Thoracic aorta (tissue), 2 donors: ENCODE results near the gene C3orf33. TPM values are rescaled to one million over a fixed set of nuclear protein-coding genes. Genes with fewer than 3 reads are reported as not detected.

ENCODE experiments used
- ATAC-seq: fragments of 150-250 bp; one replicate; pipeline ENCODE4 v1.8.0; 2017; ENCODE audit warnings: low read depth; ENCODE audit not compliant: insufficient number of reproducible peaks, low FRiP score
- DNase-seq: peaks from one replicate; pipeline ENCODE4 v3.0.0-alpha.2; 2020; ENCODE audit warnings: low spot score
- H3K27ac ChIP-seq, 2 donors: fragments of 200-600 bp; sonication (generic); 1 replicate in 1 of 2; 2 replicates in 1 of 2; pipeline ENCODE4 v1.5.1; 2016; ENCODE audit warnings: mild to moderate bottlenecking in 2 of 2, moderate library complexity in 2 of 2
- H3K27me3 ChIP-seq: fragments of 200-600 bp; sonication (generic); replicated peaks from 2 replicates; pipeline ENCODE4 v1.6.0; 2016; ENCODE audit warnings: mild to moderate bottlenecking; ENCODE audit not compliant: insufficient read depth
- H3K36me3 ChIP-seq: fragments of 200-600 bp; sonication (generic); one replicate; pipeline ENCODE4 v1.5.1; 2016
- H3K4me1 ChIP-seq, 2 donors: fragments of 200-600 bp; sonication (generic); 1 replicate in 1 of 2; 2 replicates in 1 of 2; pipeline versions ENCODE4 v1.5.1 to v1.6.0; 2016; ENCODE audit warnings: low read depth in 2 of 2, mild to moderate bottlenecking in 1 of 2; ENCODE audit not compliant: control insufficient read depth in 1 of 2
- H3K4me3 ChIP-seq: fragments of 200-600 bp; sonication (generic); 2 replicates; pipeline ENCODE4 v1.5.1; 2016; ENCODE audit warnings: mild to moderate bottlenecking
- H3K9me3 ChIP-seq: fragments of 200-600 bp; sonication (generic); 2 replicates; pipeline ENCODE4 v1.5.1; 2016
- total RNA-seq, 2 donors: library from RNA; depleted of rRNA; stranded (reverse); fragments of >200 nt; gene quantifications; one replicate each; pipeline versions ENCODE4 v1.1.0 to v1.2.3, GENCODE V29; 2016
- TF ChIP-seq, protein P1 (sequence below): fragments of 200-600 bp; sonication (generic); IDR thresholded peaks from one replicate; pipeline ENCODE4 v1.5.1; 2019; ENCODE audit warnings: antibody characterized with exemption

C3orf33 gene
- total RNA-seq, 2 donors from 2014 or later: 0.92 to 1.5 TPM

DNA sequence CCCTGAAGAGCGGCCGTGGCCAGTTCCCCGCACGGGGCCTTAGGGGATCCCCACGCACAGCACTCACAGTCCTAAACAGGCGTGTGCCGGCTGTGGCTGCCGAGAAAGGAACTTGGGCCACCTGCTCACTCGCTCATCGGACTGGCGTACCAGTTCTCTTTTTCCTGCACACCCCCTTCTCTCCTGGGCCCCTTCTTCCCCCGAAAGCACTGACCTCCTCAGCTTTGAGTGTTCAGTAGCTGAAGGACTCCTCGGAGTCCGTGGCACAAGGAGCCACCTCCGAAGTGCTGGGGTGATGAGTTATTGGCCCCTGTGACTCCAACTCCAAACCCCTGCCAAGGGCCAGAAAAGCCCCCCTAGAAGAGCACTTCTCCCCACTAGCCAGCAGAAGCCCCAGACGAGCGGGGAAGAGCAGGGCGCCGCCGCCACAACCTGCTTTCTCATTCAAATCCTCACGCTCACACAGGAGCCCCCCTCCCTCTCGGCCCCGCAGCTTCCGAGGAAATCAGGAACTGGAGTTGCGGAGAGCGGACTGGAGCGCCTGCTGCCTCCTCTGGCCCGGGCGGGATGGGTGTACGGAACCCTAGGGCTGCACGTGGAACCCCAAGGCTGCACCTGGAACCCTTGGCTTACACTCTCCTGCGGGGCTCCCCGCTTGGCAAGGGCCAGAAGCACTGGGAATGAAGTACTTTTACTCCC is 61.3 kb downstream of the C3orf33 start, which contains the start of gene PLCH1:
Gene PLCH1 (minus strand): TSS at position 446 of the 699 bp plus-strand sequence. CDS start 40,847 bp downstream, outside the sequence.
- Histone ChIP-seq H3K36me3 (no peaks in the 10 kb centered on the region), H3K27ac (no peak within 1 kb of the TSS), H3K27me3 (no peaks in the 10 kb centered on the region), H3K4me3 (peak within 1 kb of the TSS; percentile 76), H3K9me3 (no peaks in the 10 kb centered on the region), H3K4me1 (peaks cover 4 to 16% of the 10 kb centered on the region in 2 donors)
- peak; percentile 34 for ATAC-seq
- DNase-seq: no peak
- TF ChIP-seq, protein P1, sequence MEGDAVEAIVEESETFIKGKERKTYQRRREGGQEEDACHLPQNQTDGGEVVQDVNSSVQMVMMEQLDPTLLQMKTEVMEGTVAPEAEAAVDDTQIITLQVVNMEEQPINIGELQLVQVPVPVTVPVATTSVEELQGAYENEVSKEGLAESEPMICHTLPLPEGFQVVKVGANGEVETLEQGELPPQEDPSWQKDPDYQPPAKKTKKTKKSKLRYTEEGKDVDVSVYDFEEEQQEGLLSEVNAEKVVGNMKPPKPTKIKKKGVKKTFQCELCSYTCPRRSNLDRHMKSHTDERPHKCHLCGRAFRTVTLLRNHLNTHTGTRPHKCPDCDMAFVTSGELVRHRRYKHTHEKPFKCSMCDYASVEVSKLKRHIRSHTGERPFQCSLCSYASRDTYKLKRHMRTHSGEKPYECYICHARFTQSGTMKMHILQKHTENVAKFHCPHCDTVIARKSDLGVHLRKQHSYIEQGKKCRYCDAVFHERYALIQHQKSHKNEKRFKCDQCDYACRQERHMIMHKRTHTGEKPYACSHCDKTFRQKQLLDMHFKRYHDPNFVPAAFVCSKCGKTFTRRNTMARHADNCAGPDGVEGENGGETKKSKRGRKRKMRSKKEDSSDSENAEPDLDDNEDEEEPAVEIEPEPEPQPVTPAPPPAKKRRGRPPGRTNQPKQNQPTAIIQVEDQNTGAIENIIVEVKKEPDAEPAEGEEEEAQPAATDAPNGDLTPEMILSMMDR: no peak

DNA sequence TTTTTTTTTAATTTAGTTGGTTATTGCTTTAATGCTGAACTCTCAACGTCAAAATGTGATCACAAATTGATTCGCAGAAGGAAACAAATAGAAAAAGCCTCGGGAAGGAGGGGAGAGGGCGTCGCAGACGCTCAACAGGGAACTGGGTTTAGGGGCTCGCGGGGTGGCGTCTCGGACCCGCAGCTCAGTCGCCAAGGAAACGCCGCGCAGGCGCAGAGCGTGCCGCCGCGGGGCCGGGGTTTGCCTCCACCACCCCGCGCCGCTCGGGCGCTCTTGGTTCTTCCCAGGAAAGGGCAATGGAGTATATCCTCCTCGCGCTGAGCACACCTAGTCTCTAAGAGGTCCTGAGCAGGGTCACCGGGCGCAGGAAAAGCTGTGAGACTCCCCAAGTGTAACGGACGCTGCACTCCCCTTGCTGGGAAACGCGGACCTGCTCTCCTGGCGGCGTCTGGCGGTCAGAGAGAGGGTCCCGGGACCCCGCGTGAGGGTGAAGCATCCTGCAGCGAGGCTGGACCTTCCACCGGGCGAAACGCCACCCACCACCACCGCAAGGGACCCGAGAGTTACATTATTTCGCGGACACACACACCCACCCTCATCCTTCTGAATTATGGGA is 62.0 kb downstream of the C3orf33 start:
- DNase-seq (no peak), ATAC-seq (no peak)
- no peak overlapping the region for H3K27ac ChIP-seq
- H3K4me3 ChIP-seq: peak overlapping the region; percentile 76
- H3K9me3 ChIP-seq: no peaks in the 10 kb centered on the region
- no peaks in the 10 kb centered on the region for H3K36me3 ChIP-seq
- TF ChIP-seq, protein P1: no peak
- peaks cover 4 to 16% of the 10 kb centered on the region in 2 donors for H3K4me1 ChIP-seq
- H3K27me3 ChIP-seq: no peaks in the 10 kb centered on the region

DNA sequence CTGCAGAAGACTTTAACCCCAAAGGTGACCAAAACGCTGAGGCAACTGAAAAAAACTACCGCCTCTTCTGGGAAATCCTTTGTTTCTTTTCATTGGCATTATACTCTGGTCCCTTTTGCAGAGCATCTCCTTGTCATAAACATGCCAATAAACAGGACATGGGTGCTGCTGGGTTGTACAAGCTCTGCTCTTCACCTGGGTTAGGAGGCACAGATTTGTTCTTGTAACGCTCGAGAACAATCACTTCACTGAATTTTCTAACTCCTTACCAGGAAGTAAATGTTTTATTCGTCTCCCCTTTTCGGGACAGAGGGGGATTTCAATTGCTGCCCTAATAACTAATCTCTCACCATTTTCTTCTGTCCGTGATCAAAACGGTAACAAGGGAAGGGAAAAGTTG is 62.5 kb downstream of the C3orf33 start:
- Histone ChIP-seq H3K27ac (no peak overlapping the region), H3K4me3 (peak overlapping the region; percentile 76), H3K36me3 (no peaks in the 10 kb centered on the region), H3K27me3 (no peaks in the 10 kb centered on the region), H3K9me3 (no peaks in the 10 kb centered on the region), H3K4me1 (peaks cover 4 to 16% of the 10 kb centered on the region in 2 donors)
- TF ChIP-seq, protein P1: no peak
- ATAC-seq (no peak), DNase-seq (no peak)

DNA sequence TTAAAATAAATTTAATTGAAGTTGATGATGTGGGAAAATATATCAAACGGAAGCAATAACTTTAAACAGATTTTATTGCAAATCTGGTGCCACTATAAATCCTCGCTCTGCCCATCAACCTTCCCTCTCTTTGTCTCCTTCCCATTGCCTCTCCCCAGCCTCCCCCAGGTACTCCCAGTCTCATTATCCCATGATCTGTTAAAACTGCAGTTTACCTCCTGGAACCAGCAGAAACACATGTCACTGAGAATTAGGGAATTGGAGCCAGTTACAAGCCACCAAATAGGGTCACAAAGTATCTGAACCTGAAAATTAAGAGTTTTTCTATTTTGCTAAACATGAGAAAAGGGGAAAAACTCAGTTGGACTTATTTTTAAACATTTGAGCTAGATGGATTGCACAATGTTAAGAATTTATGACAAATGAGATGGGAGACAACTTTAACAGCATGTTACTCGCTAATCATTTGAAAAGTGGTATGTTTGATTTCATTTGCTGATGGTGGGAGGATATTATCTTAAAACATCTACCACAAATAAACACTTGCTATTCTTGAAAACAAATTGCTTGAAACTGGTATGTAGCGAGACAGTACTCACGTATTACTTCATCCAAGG is 63.6 kb downstream of the C3orf33 start:
- H3K36me3 ChIP-seq: no peaks in the 10 kb centered on the region
- H3K9me3 ChIP-seq: no peaks in the 10 kb centered on the region
- TF ChIP-seq, protein P1: no peak
- no peak for DNase-seq
- H3K27ac ChIP-seq: no peak overlapping the region
- ATAC-seq: no peak
- H3K27me3 ChIP-seq: no peaks in the 10 kb centered on the region
- no peak overlapping the region for H3K4me3 ChIP-seq
- H3K4me1 ChIP-seq: peaks cover 4 to 16% of the 10 kb centered on the region in 2 donors

DNA sequence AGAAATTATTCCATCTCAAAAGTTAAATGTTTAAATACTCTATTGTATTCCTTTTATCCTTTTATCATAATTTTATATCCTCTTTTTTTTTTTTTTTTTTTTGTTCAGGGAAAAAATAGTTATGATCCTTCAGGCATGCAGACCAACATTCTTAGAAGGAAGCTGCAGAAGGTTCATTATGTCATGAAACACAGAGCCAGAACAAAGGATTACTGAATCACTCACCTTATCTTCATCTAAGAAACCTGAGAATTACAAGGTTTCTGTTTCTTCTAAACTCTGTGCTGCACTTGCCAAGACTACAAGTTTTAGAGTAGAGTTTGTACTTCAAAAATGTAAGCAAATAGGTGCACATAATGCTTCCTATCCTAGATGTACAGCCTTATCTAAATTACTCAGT is 64.5 kb downstream of the C3orf33 start:
- Histone ChIP-seq H3K4me1 (peaks cover 4 to 16% of the 10 kb centered on the region in 2 donors), H3K4me3 (no peak overlapping the region), H3K9me3 (no peaks in the 10 kb centered on the region), H3K27ac (no peak overlapping the region), H3K27me3 (no peaks in the 10 kb centered on the region), H3K36me3 (no peaks in the 10 kb centered on the region)
- no peak for ATAC-seq
- TF ChIP-seq, protein P1: no peak
- DNase-seq: no peak
